LNCaP clone FGC (cell line): ENCODE results near the gene RAD51AP2.

Experiments used
- DNase-seq: peaks from one replicate; pipeline ENCODE4 v3.0.0-alpha.2; 2011; ENCODE audit warnings: low read depth
- H3K4me3 ChIP-seq: 2 replicates; pipeline ENCODE4 v1.5.1; 2011; ENCODE audit warnings: mild to moderate bottlenecking, low read depth, low read length, control low read depth
- CTCF ChIP-seq: IDR thresholded peaks from 2 replicates; pipeline ENCODE4 v1.5.1; 2012; ENCODE audit warnings: mild to moderate bottlenecking; ENCODE audit not compliant: control insufficient read depth, insufficient read depth; ENCODE audit errors: extremely low read depth

Gene RAD51AP2

GRCh38 chr2:17541531-17541950 is 23.3 kb upstream of the RAD51AP2 start:
- H3K4me3 ChIP-seq = no peak overlapping the region
- no peak for DNase-seq
- no peak for TF ChIP-seq CTCF

- TF ChIP-seq CTCF = no peak
- no peak for DNase-seq
- peak overlapping the region; percentile 26 for H3K4me3 ChIP-seq
Measured at GRCh38 chr2:17540813-17541530, 22.7 kb upstream of the RAD51AP2 start.

- no peak for DNase-seq
- peak within 1 kb of the TSS; percentile 26 for H3K4me3 ChIP-seq
- TF ChIP-seq CTCF = no peak
Measured at GRCh38 chr2:17540093-17540812, 22.0 kb upstream of the RAD51AP2 start, which contains the start of gene VSNL1. VSNL1 (plus strand) TSS chr2:17540696; CDS start chr2:17592075, 51,379 bp downstream.

GRCh38 chr2:17539611-17540092 is 21.4 kb upstream of the RAD51AP2 start:
- DNase-seq = no peak
- H3K4me3 ChIP-seq = no peak overlapping the region; the same call in 1 of the 2 replicates
- TF ChIP-seq CTCF = no peak

GRCh38 chr2:17538844-17539554 is 20.8 kb upstream of the RAD51AP2 start:
- peak overlapping the region; percentile 35 for H3K4me3 ChIP-seq
- no peak for TF ChIP-seq CTCF
- DNase-seq = no peak

GRCh38 chr2:17538022-17538843 is 20.0 kb upstream of the RAD51AP2 start:
- TF ChIP-seq CTCF = no peak
- H3K4me3 ChIP-seq = peak overlapping the region; percentile 35
- DNase-seq = no peak
